Activated CD4-positive, alpha-beta T cell treated with anti-CD3 and anti-CD28 coated beads, Interleukin-2, amount 10 ng/mL, durations not matched to agents 7 days and 5 days (primary cell): ENCODE results near the gene DLX1. TPM values are rescaled to one million over a fixed set of nuclear protein-coding genes. Genes with fewer than 3 reads are reported as not detected.

Experiments
- CTCF ChIA-PET: fragments of 350-600 bp; sonication (Branson Sonifier 250); formaldehyde crosslinking; loops from one replicate; lab custom pipeline; 2021; ENCODE audit warnings: antibody characterized with exemption; lab: Charles Lee
- POLR2A ChIA-PET: fragments of 350-600 bp; sonication (Branson Sonifier 250); formaldehyde crosslinking; loops from one replicate; lab custom pipeline; 2021; ENCODE audit warnings: antibody characterized with exemption; lab: Charles Lee
- DNase-seq: peaks from one replicate; pipeline ENCODE4 v3.0.0-alpha.2; 2020
- H3K27ac Mint-ChIP-seq: one replicate; pipeline ENCODE4 v1.8.0; 2021; ENCODE audit warnings: mild to moderate bottlenecking, moderate library complexity, mixed read lengths
- H3K27me3 Mint-ChIP-seq: one replicate; pipeline ENCODE4 v1.8.0; 2021; ENCODE audit warnings: mixed read lengths
- H3K36me3 Mint-ChIP-seq: one replicate; pipeline ENCODE4 v1.8.0; 2021; ENCODE audit warnings: low read depth, mixed read lengths
- H3K4me1 Mint-ChIP-seq: one replicate; pipeline ENCODE4 v1.8.0; 2021; ENCODE audit warnings: mixed read lengths
- H3K4me3 Mint-ChIP-seq: one replicate; pipeline ENCODE4 v1.8.0; 2021; ENCODE audit warnings: mild to moderate bottlenecking, moderate library complexity, mixed read lengths
- H3K9me3 Mint-ChIP-seq: one replicate; pipeline ENCODE4 v1.8.0; 2021; ENCODE audit warnings: mixed read lengths
- total RNA-seq, 2 experiments: library from RNA; stranded (reverse); gene quantifications; one replicate each; pipeline ENCODE4 v1.2.3, GENCODE V29; 2021

Gene DLX1
- total RNA-seq, 2 experiments from 2014 or later = not detected

DNA sequence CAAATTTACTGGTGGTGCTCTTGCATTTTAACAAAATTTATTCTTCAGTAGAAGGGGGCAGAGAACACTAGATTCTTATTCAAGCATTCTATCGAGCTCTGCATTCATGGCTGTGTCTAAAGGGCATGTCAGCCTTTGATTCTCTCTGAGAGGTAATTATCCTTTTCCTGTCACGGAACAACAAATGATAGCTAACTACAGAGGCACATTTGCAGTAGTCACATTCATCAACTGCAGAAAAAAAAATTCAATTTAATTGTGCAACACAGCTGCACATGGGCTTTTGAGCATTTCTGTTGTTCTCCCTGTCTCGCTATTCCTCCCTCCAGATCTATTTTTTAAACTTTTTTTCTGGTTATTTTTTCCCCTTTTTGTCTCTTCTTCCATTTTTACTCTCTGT lies 13.0 kb upstream of the DLX1 start:
- Mint-ChIP-seq H3K36me3 (peaks cover 1% of the 10 kb centered on the region), H3K27me3 (peaks cover 18% of the 10 kb centered on the region), H3K4me3 (no peak overlapping the region), H3K9me3 (no peaks in the 10 kb centered on the region), H3K27ac (no peak overlapping the region), H3K4me1 (no peaks in the 10 kb centered on the region)
- ChIA-PET CTCF (interaction anchor here (0.7 to 0.9 kb wide), 2 partner anchors 10 to 213 kb away, joined by 3 read pairs; no protein-coding TSS in a partner anchor), POLR2A (no interaction called here)
- DNase-seq = no peak

DNA sequence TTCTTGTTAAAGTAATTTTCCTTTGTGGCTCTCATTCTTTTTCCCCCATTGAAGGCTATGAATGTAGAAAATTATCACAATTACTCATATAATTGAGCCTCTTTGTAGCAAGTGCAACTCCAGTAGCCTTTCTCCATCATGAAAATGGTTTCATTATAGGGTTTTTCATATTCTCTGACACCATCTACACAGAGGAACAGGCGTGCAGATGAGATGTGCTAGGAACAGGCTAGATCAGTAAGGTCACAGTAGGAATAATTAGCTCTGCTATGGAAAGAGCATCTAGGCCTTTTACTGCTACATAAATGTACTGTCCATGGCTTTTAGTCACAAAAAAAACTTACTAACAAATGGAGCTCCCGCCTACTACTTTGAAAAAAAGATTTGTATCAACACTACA lies 12.6 kb upstream of the DLX1 start:
- Mint-ChIP-seq H3K4me1 (no peaks in the 10 kb centered on the region), H3K27me3 (peaks cover 18% of the 10 kb centered on the region), H3K4me3 (no peak overlapping the region), H3K27ac (no peak overlapping the region), H3K36me3 (no peaks in the 10 kb centered on the region), H3K9me3 (no peaks in the 10 kb centered on the region)
- ChIA-PET CTCF (interaction anchor here (0.7 to 0.9 kb wide), 3 partner anchors 11 to 213 kb away, joined by 3 read pairs; no protein-coding TSS in a partner anchor), POLR2A (no interaction called here)
- no peak for DNase-seq

DNA sequence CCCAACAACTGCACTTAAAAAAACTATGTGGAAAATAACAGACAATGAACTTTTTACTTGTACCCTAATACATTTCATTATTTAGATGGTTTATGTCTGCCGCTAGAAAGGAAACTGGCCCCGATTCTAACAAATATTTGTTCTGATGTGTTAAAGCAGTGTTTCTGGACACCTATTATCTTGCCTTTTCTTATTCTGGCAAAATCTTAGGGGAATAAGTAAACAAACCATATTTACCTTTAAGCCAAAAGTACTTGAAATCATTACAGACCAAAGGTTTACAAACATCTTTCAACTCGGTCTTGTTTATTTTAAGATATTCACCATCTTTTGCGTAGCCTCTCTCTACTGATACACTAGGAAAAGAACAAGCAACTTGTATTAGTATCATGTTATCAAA lies 11.8 kb upstream of the DLX1 start:
- Mint-ChIP-seq H3K27me3 (peaks cover 24% of the 10 kb centered on the region), H3K9me3 (no peaks in the 10 kb centered on the region), H3K4me3 (no peak overlapping the region), H3K4me1 (no peaks in the 10 kb centered on the region), H3K27ac (no peak overlapping the region), H3K36me3 (no peaks in the 10 kb centered on the region)
- no peak for DNase-seq
- ChIA-PET POLR2A (no interaction called here), CTCF (interaction anchor here (0.9 kb wide), 1 partner anchor 13 kb away, joined by 3 read pairs; no protein-coding TSS in a partner anchor)

DNA sequence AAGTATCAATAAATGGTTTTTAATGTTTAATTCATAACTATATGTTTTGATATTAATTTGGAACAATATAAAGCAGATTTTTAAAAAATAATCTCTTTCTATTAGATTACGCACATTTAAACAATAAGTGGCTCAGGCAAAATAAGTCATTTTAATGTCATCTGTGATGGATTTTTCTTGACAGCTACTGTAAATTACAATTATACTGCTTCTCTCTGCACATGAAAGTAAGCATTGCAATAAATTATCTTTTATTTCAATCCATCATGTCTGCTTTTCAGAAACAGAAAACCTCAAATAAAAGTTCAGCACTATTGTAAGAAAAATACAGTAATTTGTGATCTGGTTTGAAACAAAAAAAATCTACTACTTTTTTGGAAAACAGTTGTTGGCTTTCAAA lies 11.1 kb upstream of the DLX1 start:
- H3K4me3 Mint-ChIP-seq = no peak overlapping the region

GRCh38 chr2:172079416-172079815 lies 5.9 kb upstream of the DLX1 start:
- no peak overlapping the region for H3K4me3 Mint-ChIP-seq

More for the DNA sequence above, 11.1 kb upstream of the DLX1 start:
- CTCF ChIA-PET = no interaction called here
- Mint-ChIP-seq H3K27ac (no peak overlapping the region), H3K9me3 (no peaks in the 10 kb centered on the region), H3K27me3 (peaks cover 31% of the 10 kb centered on the region), H3K4me1 (no peaks in the 10 kb centered on the region), H3K36me3 (no peaks in the 10 kb centered on the region)
- no peak for DNase-seq
- POLR2A ChIA-PET = no interaction called here

DNA sequence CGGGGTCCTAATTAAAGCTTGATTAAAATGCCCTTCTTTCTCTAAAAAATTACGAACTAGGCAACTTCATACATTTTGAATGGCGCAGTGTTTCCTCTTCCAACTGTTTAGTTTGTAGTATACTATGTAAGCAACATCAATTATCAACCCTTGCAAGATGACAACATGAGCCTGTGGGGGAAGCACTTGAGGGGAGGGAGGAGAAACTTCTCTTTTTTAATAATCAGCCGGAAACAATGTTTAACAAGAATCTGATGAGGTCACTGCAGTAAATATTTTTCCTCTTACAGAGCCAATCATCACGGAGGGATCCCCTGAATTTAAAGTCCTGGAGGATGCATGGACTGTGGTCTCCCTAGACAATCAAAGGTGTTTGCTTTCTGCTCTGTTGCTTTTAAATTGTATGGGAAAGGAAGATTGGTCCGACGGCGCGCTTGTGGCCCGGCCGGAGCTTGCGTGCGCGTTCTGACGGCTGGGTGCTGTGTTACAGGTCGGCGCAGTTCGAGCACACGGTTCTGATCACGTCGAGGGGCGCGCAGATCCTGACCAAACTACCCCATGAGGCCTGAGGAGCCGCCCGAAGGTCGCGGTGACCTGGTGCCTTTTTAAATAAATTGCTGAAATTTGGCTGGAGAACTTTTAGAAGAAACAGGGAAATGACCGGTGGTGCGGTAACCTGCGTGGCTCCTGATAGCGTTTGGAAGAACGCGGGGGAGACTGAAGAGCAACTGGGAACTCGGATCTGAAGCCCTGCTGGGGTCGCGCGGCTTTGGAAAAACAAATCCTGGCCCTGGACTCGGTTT lies 5.3 kb upstream of the DLX1 start:
- CTCF ChIA-PET = no interaction called here
- Mint-ChIP-seq H3K36me3 (peaks cover 8% of the 10 kb centered on the region), H3K4me3 (peak overlapping the region; percentile 24), H3K27ac (peak overlapping the region; percentile 65), H3K27me3 (peaks cover 76% of the 10 kb centered on the region), H3K4me1 (peaks cover 33% of the 10 kb centered on the region), H3K9me3 (no peaks in the 10 kb centered on the region)
- POLR2A ChIA-PET = no interaction called here
- no peak for DNase-seq

More at GRCh38 chr2:172079416-172079815, 5.9 kb upstream of the DLX1 start:
- DNase-seq = no peak
- Mint-ChIP-seq H3K9me3 (no peaks in the 10 kb centered on the region), H3K27ac (no peak overlapping the region), H3K27me3 (peaks cover 70% of the 10 kb centered on the region), H3K4me1 (peaks cover 27% of the 10 kb centered on the region), H3K36me3 (peaks cover 8% of the 10 kb centered on the region)
- ChIA-PET CTCF (no interaction called here), POLR2A (no interaction called here)

DNA sequence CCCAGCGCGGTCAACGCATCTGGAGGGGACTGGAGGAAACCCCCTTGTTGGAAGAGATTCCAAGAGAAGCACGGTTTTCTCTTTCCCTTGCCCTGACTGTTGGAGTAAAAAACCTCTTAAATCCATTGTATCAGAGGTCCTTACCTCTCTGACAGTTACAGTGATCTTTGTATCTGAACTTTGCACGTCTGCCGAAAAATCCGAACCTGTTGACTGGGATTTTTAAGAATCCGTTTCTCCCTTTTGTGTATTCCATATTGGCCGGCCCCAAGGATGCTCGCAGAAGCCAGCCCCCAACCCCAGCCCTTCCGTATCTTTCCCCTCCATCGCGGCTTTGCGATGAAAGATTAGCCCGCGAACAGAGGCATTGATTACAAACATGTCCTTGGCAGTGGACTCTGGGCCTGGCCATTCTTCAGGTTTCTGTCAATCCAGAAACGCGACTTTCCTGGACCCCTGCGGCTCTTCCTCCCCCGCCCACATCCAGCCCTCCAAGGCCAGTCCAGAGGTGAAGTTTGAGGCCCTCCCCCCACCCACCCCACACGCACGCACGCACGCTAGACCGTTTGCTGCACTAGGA lies 4.6 kb upstream of the DLX1 start:
- H3K36me3 Mint-ChIP-seq = peaks cover 11% of the 10 kb centered on the region
- H3K4me1 Mint-ChIP-seq = peaks cover 39% of the 10 kb centered on the region
- H3K27ac Mint-ChIP-seq = peak overlapping the region; percentile 65
- H3K9me3 Mint-ChIP-seq = no peaks in the 10 kb centered on the region
- CTCF ChIA-PET = interaction anchor here (0.9 kb wide), 1 partner anchor 19 kb away, joined by 3 read pairs; no protein-coding TSS in a partner anchor
- POLR2A ChIA-PET = no interaction called here
- peak overlapping the region; percentile 28 for H3K4me3 Mint-ChIP-seq
- no peak for DNase-seq
- H3K27me3 Mint-ChIP-seq = peaks cover 82% of the 10 kb centered on the region

GRCh38 chr2:172081221-172082022 lies 3.9 kb upstream of the DLX1 start:
- Mint-ChIP-seq H3K27me3 (peaks cover 86% of the 10 kb centered on the region), H3K4me1 (peaks cover 45% of the 10 kb centered on the region), H3K36me3 (peaks cover 11% of the 10 kb centered on the region), H3K9me3 (no peaks in the 10 kb centered on the region), H3K27ac (no peak overlapping the region), H3K4me3 (no peak overlapping the region)
- ChIA-PET CTCF (interaction anchor here (0.6 to 1.3 kb wide), 4 partner anchors 18 to 40 kb away, joined by 3 read pairs; partner anchors contain the start of gene DLX2), POLR2A (no interaction called here)
- DNase-seq = no peak

GRCh38 chr2:172082105-172082943 lies 3.0 kb upstream of the DLX1 start:
- Mint-ChIP-seq H3K4me3 (no peak overlapping the region), H3K27ac (peak overlapping the region; percentile 41), H3K36me3 (peaks cover 11% of the 10 kb centered on the region), H3K27me3 (peaks cover 89% of the 10 kb centered on the region), H3K4me1 (peaks cover 54% of the 10 kb centered on the region), H3K9me3 (no peaks in the 10 kb centered on the region)
- ChIA-PET CTCF (interaction anchor here (0.5 to 2.0 kb wide), 9 partner anchors 11 to 470 kb away, joined by 3 to 6 read pairs (median 3); partner anchors contain the start of gene DLX2), POLR2A (no interaction called here)
- DNase-seq = no peak

DNA sequence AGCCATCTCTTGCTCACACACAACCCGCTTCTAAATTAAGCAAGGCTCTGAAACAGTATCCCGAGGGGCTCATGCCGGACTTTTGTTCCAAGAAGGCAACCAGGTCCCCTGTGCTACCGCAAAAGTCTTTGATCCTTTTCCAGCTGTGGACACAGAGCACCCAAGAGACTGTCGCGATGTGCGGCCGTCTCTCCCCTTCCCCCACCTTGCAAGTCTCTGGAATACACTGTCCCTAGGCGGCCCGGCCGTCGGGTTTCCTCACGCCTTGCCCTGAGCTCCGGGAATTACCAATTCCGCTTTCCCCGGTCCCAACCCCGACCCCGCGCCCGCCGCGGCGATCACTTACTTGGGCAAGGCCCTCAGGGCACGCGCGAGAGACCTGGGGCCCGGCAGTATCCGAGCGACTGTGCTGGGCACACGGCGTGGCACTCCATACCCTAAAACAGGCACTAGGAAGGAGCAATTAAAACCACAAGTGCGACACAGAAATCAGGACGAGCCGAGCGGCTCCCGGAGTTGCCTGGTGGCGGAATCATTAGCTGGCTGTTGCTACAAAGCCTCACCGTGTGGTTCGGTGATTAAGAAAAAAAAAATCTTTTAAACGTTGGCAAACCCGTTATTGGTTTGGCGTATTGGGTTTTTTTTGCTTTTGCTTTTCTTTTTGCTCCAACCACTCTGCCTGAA lies 2.2 kb upstream of the DLX1 start:
- POLR2A ChIA-PET = no interaction called here
- DNase-seq = no peak
- peaks cover 93% of the 10 kb centered on the region for H3K27me3 Mint-ChIP-seq

DNA sequence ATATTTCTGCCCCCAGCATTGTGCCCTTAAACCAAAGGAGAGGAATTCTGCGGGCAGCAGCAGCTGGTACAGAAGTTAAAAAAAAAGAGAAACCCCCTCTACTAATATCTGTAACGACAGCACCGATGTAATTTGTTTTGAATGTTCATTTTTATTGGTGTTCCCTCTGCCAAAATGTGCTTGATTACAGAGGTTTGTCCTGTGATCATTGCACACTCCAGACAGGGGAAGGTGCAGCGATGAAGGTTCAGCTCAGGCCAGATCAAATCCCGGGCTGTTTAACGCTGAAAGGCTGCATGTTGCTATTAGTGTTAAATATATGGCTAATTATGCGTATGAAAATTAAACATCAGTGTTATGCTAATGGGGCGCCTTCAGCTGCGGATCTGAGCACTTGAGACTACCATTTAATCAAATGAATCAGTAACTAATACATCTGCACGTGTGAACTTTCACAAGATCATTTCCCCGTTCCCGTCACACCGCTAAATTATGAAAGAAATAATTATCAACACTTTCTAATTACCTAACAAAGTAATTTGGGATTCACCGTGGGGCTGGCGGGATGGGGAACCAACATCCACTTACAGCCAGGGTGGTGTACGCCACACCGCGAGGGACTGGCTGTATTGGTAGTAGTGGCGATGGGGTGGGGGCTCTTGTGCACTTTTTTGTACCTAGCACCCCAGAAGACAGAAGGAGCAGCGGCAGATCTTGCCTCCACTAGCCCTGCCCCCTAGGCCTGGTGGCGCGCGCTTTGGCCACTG lies 1.5 kb upstream of the DLX1 start:
- ChIA-PET POLR2A (no interaction called here), CTCF (interaction anchor here (1.3 to 2.0 kb wide), 2 partner anchors 9 to 16 kb away, joined by 5 to 6 read pairs; no protein-coding TSS in a partner anchor)
- peak overlapping the region; percentile 57 for H3K4me3 Mint-ChIP-seq
- DNase-seq = no peak
- H3K27me3 Mint-ChIP-seq = peaks cover 95% of the 10 kb centered on the region
- no peaks in the 10 kb centered on the region for H3K9me3 Mint-ChIP-seq
- H3K27ac Mint-ChIP-seq = peak overlapping the region; percentile 69
- H3K4me1 Mint-ChIP-seq = peaks cover 66% of the 10 kb centered on the region
- peaks cover 12% of the 10 kb centered on the region for H3K36me3 Mint-ChIP-seq

More for the DNA sequence above, 2.2 kb upstream of the DLX1 start:
- H3K4me1 Mint-ChIP-seq = peaks cover 60% of the 10 kb centered on the region
- no peaks in the 10 kb centered on the region for H3K9me3 Mint-ChIP-seq
- CTCF ChIA-PET = interaction anchor here (0.7 to 2.0 kb wide), 6 partner anchors 10 to 470 kb away, joined by 3 to 6 read pairs (median 4); no protein-coding TSS in a partner anchor
- peaks cover 11% of the 10 kb centered on the region for H3K36me3 Mint-ChIP-seq
- H3K27ac Mint-ChIP-seq = peak overlapping the region; percentile 41
- H3K4me3 Mint-ChIP-seq = peak overlapping the region; percentile 57
